Lung (tissue), 12 donors: Measurements from ENCODE around the gene AGAP1. TPM values are rescaled to one million over a fixed set of nuclear protein-coding genes. Genes with fewer than 3 reads are reported as not detected.

Source experiments
- ATAC-seq: fragments of 200-7000 bp; cut with Tn5 transposase; one replicate; pipeline ENCODE4 v1.9.1; 2020; ENCODE audit warnings: moderate number of reproducible peaks; ENCODE audit not compliant: insufficient read depth, low FRiP score
- DNase-seq, 3 donors: peaks; one replicate each; pipeline ENCODE4 v3.0.0-alpha.2; 2013 to 2017
- H3K27ac ChIP-seq, 2 donors: one replicate each; pipeline ENCODE4 v1.5.1; 2013; ENCODE audit warnings: mild to moderate bottlenecking in 2 of 2, moderate library complexity in 2 of 2, control low read depth in 1 of 2, inconsistent platforms in 1 of 2, low read depth in 1 of 2, low read length in 1 of 2
- H3K27me3 ChIP-seq, 3 donors: one replicate each; pipeline ENCODE4 v1.5.1; 2013; ENCODE audit warnings: low read length in 2 of 3; ENCODE audit not compliant: control insufficient read depth in 3 of 3, insufficient read depth in 3 of 3
- H3K36me3 ChIP-seq, 4 donors: one replicate each; pipeline ENCODE4 v1.5.1; 2013; ENCODE audit warnings: low read length in 4 of 4, mild to moderate bottlenecking in 1 of 4, moderate library complexity in 1 of 4; ENCODE audit not compliant: control insufficient read depth in 4 of 4, insufficient read depth in 4 of 4
- H3K4me1 ChIP-seq, 5 donors: one replicate each; pipeline ENCODE4 v1.5.1; 2013; ENCODE audit warnings: low read length in 5 of 5, mild to moderate bottlenecking in 2 of 5, moderate library complexity in 1 of 5; ENCODE audit not compliant: control insufficient read depth in 5 of 5, insufficient read depth in 5 of 5
- H3K4me3 ChIP-seq: one replicate; pipeline ENCODE4 v1.5.1; 2013; ENCODE audit warnings: mild to moderate bottlenecking, control low read depth, moderate library complexity
- H3K9ac ChIP-seq, 2 donors: one replicate each; pipeline ENCODE4 v1.5.1; 2013; ENCODE audit warnings: low read length in 2 of 2, control low read depth in 1 of 2; ENCODE audit not compliant: insufficient read depth in 1 of 2
- H3K9me3 ChIP-seq, 4 donors: one replicate each; pipeline ENCODE4 v1.5.1; 2013; ENCODE audit warnings: low read length in 3 of 4, mild to moderate bottlenecking in 1 of 4, moderate library complexity in 1 of 4; ENCODE audit not compliant: control insufficient read depth in 4 of 4, insufficient read depth in 3 of 4
- CTCF ChIP-seq: IDR thresholded peaks from 2 replicates; pipeline ENCODE4 v1.5.1; 2012; ENCODE audit warnings: mild to moderate bottlenecking; ENCODE audit errors: control extremely low read depth, extremely low read depth
- WGBS, 2 donors: extraction: QIAGEN DNeasy Blood & Tissue Kit; methylation state at CpG; one replicate each; pipeline ENCODE4 v1.1.7; 2013; 5-methylcytosine and 5-hydroxymethylcytosine counted together
- polyA plus RNA-seq, 2 donors: library from polyadenylated mRNA; stranded (reverse); fragments of 200-250 nt; gene quantifications; one replicate each; pipeline ENCODE4 v1.2.1, GENCODE V29; 2013
- total RNA-seq, 2 donors: library from RNA; depleted of rRNA in 1 of 2; stranded (reverse); fragments of >200 nt in 1 of 2; gene quantifications; one replicate each; pipeline ENCODE4 v1.2.1, GENCODE V29; 2014 to 2021
- donor health status: control.
- donor health status: control.
- donor health status: Bipolar disorder and iron deficiency.
- donor health status: healthy.
- donor health status: DM: yes; HTN: yes; CAD: no.

Gene AGAP1
- total and polyA plus RNA-seq, 4 donors: 6.6 to 39.4 (median 20.2) TPM

- no peak for ATAC-seq
- Histone ChIP-seq H3K36me3 (peaks cover 0 to 7% (median 0%) of the 10 kb centered on the region in 4 donors), H3K4me3 (no peak overlapping the region), H3K27ac (no peak overlapping the region), H3K9me3 (no peaks in the 10 kb centered on the region), H3K9ac (no peak overlapping the region), H3K27me3 (no peaks in the 10 kb centered on the region), H3K4me1 (no peaks in the 10 kb centered on the region)
- no peak for DNase-seq
- 94 to 95% methylated on average over 31 of the region's 31 CpGs for WGBS, 2 donors
- no peak for TF ChIP-seq CTCF
Observed at GRCh38 chr2:235960716-235961640, 467.1 kb downstream of the AGAP1 start.

- H3K27ac ChIP-seq: no peak overlapping the region
- H3K4me3 ChIP-seq: no peak overlapping the region
- H3K9me3 ChIP-seq: no peaks in the 10 kb centered on the region
- no peak for DNase-seq
- no peaks in the 10 kb centered on the region for H3K27me3 ChIP-seq
- TF ChIP-seq CTCF: no peak
- WGBS, 2 donors: 92 to 96% methylated on average over 12 of the region's 12 CpGs
- ATAC-seq: no peak
- no peaks in the 10 kb centered on the region for H3K4me1 ChIP-seq
- no peak overlapping the region for H3K9ac ChIP-seq
- H3K36me3 ChIP-seq: peaks cover 0 to 7% (median 0%) of the 10 kb centered on the region in 4 donors
Observed at GRCh38 chr2:235961711-235962110, 467.9 kb downstream of the AGAP1 start.

- Histone ChIP-seq H3K9me3 (no peaks in the 10 kb centered on the region), H3K9ac (no peak overlapping the region), H3K36me3 (peaks cover 0 to 12% (median 3%) of the 10 kb centered on the region in 4 donors), H3K4me3 (no peak overlapping the region), H3K27ac (no peak overlapping the region), H3K27me3 (no peaks in the 10 kb centered on the region), H3K4me1 (no peaks in the 10 kb centered on the region)
- 94 to 95% methylated on average over 17 of the region's 17 CpGs for WGBS, 2 donors
- ATAC-seq (no peak), DNase-seq (no peak)
- no peak for TF ChIP-seq CTCF
Observed at GRCh38 chr2:235963853-235964577, 470.2 kb downstream of the AGAP1 start.
